GM12892 (cell line): ENCODE data around the gene RAN.
"Not testable (repeated sequence)": the region's sequence is repeated elsewhere in the genome, so short reads cannot be mapped to it uniquely, and the experiment has no call there.

Experiments used
- DNase-seq: peaks from one replicate; pipeline ENCODE4 v3.0.0; 2011; ENCODE audit not compliant: insufficient read length
- FAIRE-seq: peaks from 2 replicates; lab custom pipeline; 2011; peaks lifted over from hg19 to GRCh38; lab: Jason Lieb, UNC
- POLR2A ChIP-seq: IDR thresholded peaks from 2 replicates; pipeline ENCODE4 v1.6.1; 2011; ENCODE audit warnings: low read depth, low read length, control low read depth
- POLR2AphosphoS5 ChIP-seq: IDR thresholded peaks from 2 replicates; pipeline ENCODE4 v1.6.1; 2011; ENCODE audit warnings: low read depth, low read length, control low read depth
- TAF1 ChIP-seq: IDR thresholded peaks from 2 replicates; pipeline ENCODE4 v1.6.1; 2011; ENCODE audit warnings: low read depth, mild to moderate bottlenecking, control low read depth, low read length, borderline replicate concordance

Gene RAN

DNA sequence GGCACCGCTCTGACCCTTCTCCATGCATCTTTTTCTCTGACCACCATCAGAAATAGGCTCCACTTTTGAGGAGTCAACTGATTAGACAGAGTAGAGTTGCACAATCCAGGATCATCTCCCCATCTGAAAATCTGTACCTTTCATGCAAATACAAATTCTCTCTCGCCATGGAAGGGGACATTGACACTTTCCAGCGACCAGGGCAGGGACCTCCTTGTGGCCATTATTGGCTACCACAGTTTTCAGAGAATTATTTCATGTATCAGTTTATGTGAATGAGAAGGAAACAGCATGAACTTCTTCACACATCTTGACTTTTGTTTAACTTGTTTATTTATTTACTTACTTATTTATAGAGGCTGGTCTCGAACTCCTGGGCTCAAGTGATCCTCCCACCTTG is 13.8 kb upstream of the RAN start:
- TF ChIP-seq POLR2A, result no peak
- no peak for TF ChIP-seq TAF1
- TF ChIP-seq POLR2AphosphoS5, result no peak
- no peak for DNase-seq
- FAIRE-seq, result no peak

DNA sequence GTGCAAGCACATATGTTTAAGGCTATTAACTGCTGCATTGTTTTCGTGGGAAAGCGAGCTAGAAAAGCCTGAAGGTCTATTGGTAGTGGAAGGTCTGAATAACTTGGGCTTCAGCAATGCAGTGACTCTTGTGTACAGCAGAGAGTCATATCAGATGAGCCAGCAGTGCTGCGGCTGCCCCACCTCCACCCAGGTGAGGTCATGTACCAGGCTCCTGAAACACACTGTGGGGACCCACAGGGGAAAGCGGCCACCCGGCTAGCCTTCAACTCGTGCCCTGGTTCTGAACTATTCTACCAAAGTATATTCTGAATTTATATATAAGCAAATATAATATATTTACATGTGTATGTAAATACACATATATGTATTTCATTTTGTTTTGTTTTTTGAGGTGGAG is 12.7 kb upstream of the RAN start:
- DNase-seq, result no peak
- no peak for FAIRE-seq
- no peak for TF ChIP-seq POLR2A
- TF ChIP-seq POLR2AphosphoS5, result no peak
- no peak for TF ChIP-seq TAF1

DNA sequence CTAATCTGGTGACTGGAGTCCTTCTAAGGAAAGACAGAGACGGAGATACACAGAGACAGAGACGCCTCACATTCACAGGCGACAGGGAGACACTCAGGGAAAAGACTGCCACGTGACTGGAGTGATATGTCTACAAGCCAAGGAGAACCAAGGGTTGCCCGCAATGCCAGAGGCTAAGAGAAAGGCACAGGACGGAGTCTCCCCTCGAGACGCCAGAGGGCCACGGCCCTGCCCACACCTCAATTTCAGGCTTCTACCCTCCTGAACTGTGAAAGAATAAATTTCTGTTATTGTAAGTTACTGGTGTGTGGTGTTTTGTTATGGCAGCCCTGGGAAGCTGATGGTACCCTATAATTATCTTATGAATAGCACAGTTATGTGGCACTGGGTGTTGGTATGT is 11.6 kb upstream of the RAN start:
- FAIRE-seq (no peak), DNase-seq (no peak)
- TF ChIP-seq TAF1 (no peak), POLR2A (no peak), POLR2AphosphoS5 (no peak)

DNA sequence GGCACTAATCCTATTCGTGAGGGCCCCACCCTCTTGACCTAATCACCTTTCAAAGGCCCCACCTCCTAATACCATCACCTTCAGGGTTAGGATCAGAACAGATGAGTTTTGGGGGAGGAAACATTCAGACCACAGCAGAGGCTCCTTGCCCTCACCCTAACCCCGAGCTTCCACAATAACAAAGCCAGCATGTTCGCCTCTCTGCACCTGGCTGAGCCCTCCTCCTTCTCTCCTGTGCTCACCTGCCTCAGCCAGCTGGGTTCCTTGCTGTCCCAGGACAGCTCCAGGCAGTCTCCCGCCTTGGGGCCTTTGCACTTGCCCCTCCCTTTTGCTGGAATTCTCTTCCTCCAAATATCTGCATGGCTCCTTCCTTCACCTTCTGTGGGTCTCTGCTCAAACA is 9.7 kb upstream of the RAN start:
- DNase-seq (no peak), FAIRE-seq (no peak)
- TF ChIP-seq TAF1 (no peak), POLR2AphosphoS5 (no peak), POLR2A (no peak)

DNA sequence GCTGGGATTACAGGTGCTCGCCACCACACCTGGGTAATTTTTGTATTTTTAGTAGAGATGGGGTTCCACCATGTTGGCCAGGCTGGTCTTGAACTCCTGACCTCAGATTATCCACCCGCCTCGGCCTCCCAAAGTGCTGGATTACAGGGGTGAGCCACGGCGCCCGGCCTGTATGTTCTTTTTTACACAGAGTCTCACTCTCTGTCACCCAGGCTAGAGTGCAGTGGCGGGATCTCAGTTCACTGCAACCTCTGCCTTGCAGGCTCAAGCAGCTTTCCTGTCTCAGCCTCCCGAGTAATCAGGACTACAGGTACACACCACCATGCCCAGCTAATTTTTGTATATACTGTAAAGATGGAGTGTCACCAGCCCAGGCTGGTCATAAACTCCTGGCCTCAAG is 9.1 kb upstream of the RAN start:
- not testable (repeated sequence) for FAIRE-seq

DNA sequence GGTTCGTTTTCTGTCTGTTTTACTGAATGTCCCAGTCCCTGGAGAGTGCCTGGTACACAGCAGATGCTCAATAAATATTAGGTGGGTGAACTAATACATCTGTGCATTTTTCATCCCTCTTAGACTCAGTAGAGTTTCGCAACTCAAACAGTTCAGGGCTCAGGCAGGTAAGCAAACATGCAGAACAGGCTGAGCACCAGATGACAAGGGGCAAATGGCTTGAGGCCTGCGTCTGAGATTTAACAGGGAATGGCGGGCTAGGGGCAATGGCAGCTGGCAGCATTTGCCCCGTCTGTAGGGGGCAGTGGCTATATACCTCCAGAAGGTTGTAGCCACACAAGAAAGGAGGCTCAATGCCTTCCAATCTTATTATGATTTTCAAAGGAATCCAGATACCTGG is 8.6 kb upstream of the RAN start:
- TF ChIP-seq POLR2AphosphoS5 (no peak), TAF1 (no peak), POLR2A (no peak)
- DNase-seq (no peak), FAIRE-seq (no peak)

More for the DNA sequence above, 9.1 kb upstream of the RAN start:
- DNase-seq, result not testable (repeated sequence)

DNA sequence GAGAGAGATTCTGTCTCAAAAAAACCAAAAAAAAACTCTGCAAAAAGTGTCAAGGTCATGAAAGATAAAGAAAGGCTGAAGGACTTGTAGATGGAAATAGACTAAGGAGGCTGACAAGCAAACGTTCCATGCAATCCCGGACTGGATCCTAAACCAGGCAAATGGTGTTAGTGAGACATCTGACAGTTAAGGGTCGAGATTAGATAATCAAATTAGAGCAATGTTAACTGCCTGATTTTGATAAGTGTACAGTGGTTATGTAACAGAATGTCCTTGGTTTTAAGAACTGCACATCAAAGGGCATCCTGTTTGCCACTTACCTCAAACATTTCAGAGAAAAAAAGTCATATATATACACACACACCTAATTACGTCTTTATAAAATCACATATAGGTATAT is 3.5 kb upstream of the RAN start:
- FAIRE-seq (no peak), DNase-seq (no peak)
- TF ChIP-seq POLR2A (no peak), POLR2AphosphoS5 (no peak), TAF1 (no peak)

DNA sequence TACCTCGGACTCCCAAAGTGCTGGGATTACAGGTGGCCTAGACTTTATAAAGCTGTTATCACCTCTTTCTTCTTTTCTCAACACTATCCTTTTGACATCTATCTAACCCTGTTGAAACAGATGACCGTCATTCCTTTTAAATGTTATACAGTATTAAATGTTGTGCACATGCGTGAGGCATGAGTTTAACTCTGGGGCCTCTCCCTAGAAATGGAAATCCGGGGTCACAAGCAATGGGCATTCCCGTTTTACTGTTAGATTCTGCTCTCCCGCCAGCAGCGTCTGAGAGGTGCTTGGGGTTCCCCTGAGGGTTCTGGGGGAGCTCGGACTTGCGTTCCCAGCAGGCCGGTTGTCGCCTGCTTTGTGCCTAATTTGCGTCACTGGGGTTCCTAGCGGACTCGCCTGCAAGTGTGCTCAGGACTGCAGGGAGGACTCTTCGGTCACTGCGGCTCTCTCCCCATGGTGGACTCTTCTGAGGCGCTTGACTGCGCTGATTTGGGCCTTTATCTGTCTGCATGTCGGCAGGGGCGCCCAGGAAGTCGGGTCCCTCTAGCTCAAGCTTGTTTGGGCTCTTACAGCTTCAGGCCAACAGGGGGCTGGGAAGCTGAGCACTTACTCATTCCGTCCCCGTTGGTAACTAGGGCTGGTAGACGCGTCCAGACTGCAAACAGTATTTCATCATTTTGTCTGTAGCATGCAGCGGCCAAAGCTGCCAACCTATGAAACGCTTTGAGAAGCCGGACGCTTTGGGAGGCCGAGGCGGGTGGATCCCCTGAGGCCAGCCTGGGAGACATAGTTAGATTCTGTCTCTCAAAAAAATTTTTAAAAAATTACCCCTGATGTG is 1.2 kb upstream of the RAN start:
- TF ChIP-seq POLR2A, result peak; percentile 64
- TF ChIP-seq POLR2AphosphoS5, result peak; percentile 68; the same call in 1 of the 2 replicates
- no peak for TF ChIP-seq TAF1
- DNase-seq (peak; percentile 72), FAIRE-seq (peak; percentile 90)

DNA sequence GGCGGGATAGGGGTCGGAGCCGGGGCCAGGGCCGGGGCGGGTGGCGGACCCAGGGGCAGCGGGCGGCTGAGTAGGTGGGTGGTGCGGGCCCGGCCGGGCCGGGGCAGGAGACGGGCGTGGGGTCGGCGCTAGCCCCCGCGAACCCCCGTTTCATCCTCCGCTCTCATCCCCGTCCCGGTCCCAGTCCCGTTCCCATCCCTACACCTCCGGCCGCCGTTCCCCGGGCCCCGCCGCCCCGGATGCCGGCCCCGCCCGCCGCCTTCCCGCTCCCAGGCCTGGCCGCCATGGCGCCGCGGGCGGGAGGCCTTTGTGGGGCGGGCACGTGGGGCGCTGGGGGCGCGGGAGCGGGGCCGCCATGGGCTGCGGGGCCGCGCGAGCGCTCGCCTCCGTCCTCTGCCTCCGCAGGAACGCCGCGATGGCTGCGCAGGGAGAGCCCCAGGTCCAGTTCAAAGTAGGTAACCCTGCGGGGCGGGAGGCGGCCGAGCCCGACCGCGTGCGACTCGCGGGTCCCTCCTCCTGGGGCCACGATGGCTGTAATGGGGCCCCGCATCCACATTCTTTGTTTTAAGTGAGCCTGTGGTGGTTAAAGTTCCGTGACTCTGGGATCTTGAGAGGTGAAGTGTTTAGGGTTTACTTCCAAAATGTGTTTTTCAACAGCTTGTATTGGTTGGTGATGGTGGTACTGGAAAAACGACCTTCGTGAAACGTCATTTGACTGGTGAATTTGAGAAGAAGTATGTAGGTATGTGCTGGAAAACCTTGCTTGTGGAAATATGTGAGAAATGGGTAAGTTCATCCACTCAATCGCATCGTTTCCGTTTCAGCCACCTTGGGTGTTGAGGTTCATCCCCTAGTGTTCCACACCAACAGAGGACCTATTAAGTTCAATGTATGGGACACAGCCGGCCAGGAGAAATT is 572 bp downstream of the RAN start:
- TF ChIP-seq TAF1 (no peak), POLR2AphosphoS5 (peak; percentile 51; the same call in 1 of the 2 replicates), POLR2A (peak; percentile 46)
- FAIRE-seq, result no peak
- DNase-seq, result peak; percentile 40

DNA sequence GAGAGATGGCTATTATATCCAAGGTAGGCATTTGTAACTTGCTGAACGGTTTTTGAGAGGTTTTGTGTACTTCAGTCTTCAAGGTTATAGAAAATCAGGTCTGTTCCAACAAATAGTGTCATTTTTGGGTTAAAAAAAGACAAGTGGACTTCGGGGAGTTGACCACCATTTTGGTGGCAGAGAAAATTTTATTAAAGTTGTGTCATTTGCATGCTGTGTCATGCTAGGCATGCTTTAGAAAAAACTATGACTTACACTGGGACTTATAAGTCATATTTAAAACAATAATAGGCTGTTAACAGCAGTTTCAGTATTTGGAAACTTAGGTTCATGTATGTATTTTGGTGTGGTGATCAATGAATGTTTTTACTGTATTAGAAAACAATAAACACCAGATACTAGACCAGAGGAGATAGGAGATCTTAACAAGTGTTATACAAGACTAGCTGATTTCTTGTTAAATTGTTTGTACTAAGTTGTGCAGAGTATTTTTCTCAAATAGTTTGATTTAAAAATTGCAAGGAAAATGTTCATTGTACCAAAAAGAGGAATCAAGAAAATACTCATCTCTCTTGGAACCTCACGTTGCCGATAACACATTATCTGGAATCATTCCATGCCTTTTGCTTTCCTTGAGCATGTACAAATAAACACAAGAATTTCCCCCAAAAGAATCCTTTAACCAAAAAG is 1.4 kb downstream of the RAN start:
- FAIRE-seq (no peak), DNase-seq (no peak)
- TF ChIP-seq TAF1 (no peak), POLR2AphosphoS5 (no peak), POLR2A (no peak; the same call in 1 of the 2 replicates)

DNA sequence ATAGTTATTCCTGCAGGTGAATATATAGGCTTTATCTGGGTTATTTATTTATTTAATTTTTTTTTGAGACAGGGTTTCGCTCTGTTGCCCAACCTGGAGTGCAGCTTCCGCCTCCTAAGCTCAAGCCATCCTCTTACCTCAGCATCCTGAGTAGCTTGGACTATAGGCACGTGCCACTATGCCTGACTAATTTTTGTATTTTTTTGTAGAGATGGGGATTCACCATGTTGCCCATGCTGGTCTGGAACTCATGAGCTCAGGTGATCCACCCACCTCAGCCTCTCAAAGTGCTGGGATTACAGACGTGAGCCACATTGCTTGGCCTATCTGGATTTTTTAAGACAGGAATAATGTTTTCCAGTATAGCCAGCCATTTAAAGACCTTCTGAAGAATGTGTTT is 2.0 kb downstream of the RAN start:
- FAIRE-seq (no peak), DNase-seq (no peak)

DNA sequence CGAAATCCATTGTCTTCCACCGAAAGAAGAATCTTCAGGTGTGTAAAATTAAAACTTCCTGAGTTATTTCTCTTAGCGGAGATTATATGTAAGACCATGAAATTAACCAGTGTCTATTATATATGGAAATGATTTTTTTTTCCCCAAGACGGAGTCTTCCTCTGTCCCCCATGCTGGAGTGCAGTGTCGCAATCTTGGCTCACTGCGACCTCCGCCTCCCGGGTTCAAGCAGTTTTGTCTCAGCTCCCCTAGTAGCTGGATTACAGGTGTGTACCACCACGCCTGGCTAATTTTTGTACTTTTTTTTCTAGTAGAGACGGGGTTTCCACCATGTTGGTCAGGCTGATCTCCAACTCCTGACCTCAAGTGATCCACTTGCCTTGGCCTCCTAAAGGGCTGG is 2.8 kb downstream of the RAN start:
- no peak for DNase-seq
- no peak for FAIRE-seq
- no peak for TF ChIP-seq POLR2A
- 0 out of 2 replicates have a peak, but pooled peaks have one; percentile 23 for TF ChIP-seq POLR2AphosphoS5

More for the DNA sequence above, 2.0 kb downstream of the RAN start:
- TF ChIP-seq POLR2A, result no peak
- TF ChIP-seq TAF1, result no peak
- no peak for TF ChIP-seq POLR2AphosphoS5
